ENCODE data around the gene STK4.

STK4 gene

DNA sequence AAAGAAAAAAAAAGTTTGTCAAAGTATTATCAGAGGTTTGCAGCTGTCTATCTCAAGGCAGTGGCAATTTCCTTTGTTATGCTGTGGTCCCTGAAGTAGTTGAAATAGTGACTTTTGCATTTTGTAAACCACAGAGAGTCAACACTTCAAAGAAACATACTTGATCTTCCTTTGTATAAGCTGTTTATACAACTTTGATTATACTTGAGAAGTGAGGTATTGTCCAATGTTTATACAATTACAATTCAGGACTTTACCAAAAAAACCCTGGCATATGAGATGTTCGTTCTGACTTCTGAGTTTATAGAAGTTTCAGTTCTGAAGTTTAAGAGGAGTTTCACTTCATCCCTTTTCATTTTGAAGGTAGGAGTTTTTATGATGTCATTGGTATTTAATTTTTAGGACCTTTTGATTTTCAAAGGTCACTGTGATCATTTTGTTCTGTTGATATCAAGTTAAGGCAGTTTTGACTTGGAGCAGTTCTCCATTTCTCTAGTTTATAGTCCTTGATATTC, 4.0 kb downstream of the STK4 start:
- Histone ChIP-seq H4K8ac (ENCODE audit: low read depth, low read length) (no peak overlapping the region), H3K79me1 (ENCODE audit: low read depth, low read length) (peaks cover 1% of the 10 kb centered on the region), H4K91ac (ENCODE audit: low read depth, low read length, poor library complexity) (no peak overlapping the region), H2AFZ (ENCODE audit: low read length) (no peak overlapping the region), H3K4me1 (ENCODE audit: control insufficient read depth in 2 of 2, insufficient read depth in 1 of 2, low read depth in 1 of 2, low read length in 2 of 2) (peaks cover 4 to 6% of the 10 kb centered on the region in 2 donors), H3K14ac (ENCODE audit: low read length) (no peak overlapping the region), H2BK120ac (ENCODE audit: low read depth, low read length) (no peak overlapping the region), H2BK5ac (ENCODE audit: low read length) (no peak overlapping the region), H3K4me2 (ENCODE audit: insufficient read depth, low read length, poor library complexity, severe bottlenecking) (no peak overlapping the region), H3K9me3 (replicated peaks in 1 of 2; ENCODE audit: control insufficient read depth in 2 of 2, insufficient read depth in 1 of 2, low read depth in 1 of 2, low read length in 2 of 2) (no peaks in the 10 kb centered on the region), H3K18ac (ENCODE audit: low read length) (no peak overlapping the region), H3K9ac (ENCODE audit: low read depth, low read length, poor library complexity) (no peak overlapping the region), H2BK12ac (ENCODE audit: low read length) (no peak overlapping the region), H2AK5ac (ENCODE audit: low read depth, low read length) (no peak overlapping the region), H3K23ac (ENCODE audit: low read depth, low read length, poor library complexity) (no peak overlapping the region), H2BK15ac (ENCODE audit: low read length) (no peak overlapping the region), H3K27ac (replicated peaks; ENCODE audit: low read length) (no peak overlapping the region), H3K27me3 (ENCODE audit: control insufficient read depth in 3 of 3, insufficient read depth in 3 of 3, low read depth in 1 of 3, low read length in 3 of 3) (no peaks in the 10 kb centered on the region), H3K36me3 (replicated peaks in 1 of 2; ENCODE audit: control insufficient read depth in 2 of 2, insufficient read depth in 2 of 2, low read length in 2 of 2) (peaks cover 3 to 39% of the 10 kb centered on the region in 2 donors), H3K4ac (ENCODE audit: low read length) (no peak overlapping the region), H3K4me3 (ENCODE audit: low read length in 2 of 2) (no peak overlapping the region)
- WGBS, 2 donors (ENCODE audit: extremely low coverage in 2 of 2, insufficient read length in 2 of 2, insufficient replicate concordance in 1 of 2) = no CpG with 5 or more reads among the region's 1 CpG
- DNase-seq (ENCODE audit: low spot score) = no peak

DNA sequence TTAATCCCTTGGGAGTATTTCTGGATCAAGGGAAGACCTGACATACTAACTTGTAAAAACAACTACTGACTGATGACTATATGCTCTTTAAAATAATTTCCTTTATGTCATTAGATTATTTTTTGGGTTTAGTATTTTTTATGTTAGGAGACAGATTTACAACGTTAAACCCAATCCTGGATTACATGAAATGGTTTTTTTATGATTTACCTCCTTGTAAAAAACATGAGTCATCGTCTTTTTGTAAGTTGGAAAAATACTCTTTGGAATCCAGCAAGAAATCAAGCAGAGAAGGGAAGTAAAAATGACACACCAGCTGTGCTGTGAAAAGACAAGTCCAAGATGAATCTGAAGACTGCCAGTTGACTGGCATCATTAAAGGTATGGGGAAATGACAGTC, 6.7 kb downstream of the STK4 start:
- Histone ChIP-seq H3K27me3 (ENCODE audit: control insufficient read depth in 3 of 3, insufficient read depth in 3 of 3, low read depth in 1 of 3, low read length in 3 of 3) (no peaks in the 10 kb centered on the region), H3K4ac (ENCODE audit: low read length) (no peak overlapping the region), H3K36me3 (replicated peaks in 1 of 2; ENCODE audit: control insufficient read depth in 2 of 2, insufficient read depth in 2 of 2, low read length in 2 of 2) (peaks cover 4 to 64% of the 10 kb centered on the region in 2 donors), H3K9ac (ENCODE audit: low read depth, low read length, poor library complexity) (no peak overlapping the region), H3K27ac (replicated peaks; ENCODE audit: low read length) (no peak overlapping the region), H3K14ac (ENCODE audit: low read length) (no peak overlapping the region), H3K4me1 (ENCODE audit: control insufficient read depth in 2 of 2, insufficient read depth in 1 of 2, low read depth in 1 of 2, low read length in 2 of 2) (no peaks in the 10 kb centered on the region), H3K4me2 (ENCODE audit: insufficient read depth, low read length, poor library complexity, severe bottlenecking) (no peak overlapping the region), H4K91ac (ENCODE audit: low read depth, low read length, poor library complexity) (no peak overlapping the region), H3K79me1 (ENCODE audit: low read depth, low read length) (no peaks in the 10 kb centered on the region), H4K8ac (ENCODE audit: low read depth, low read length) (no peak overlapping the region), H2BK5ac (ENCODE audit: low read length) (no peak overlapping the region), H2BK12ac (ENCODE audit: low read length) (no peak overlapping the region), H3K9me3 (replicated peaks in 1 of 2; ENCODE audit: control insufficient read depth in 2 of 2, insufficient read depth in 1 of 2, low read depth in 1 of 2, low read length in 2 of 2) (no peaks in the 10 kb centered on the region), H2BK15ac (ENCODE audit: low read length) (no peak overlapping the region), H3K23ac (ENCODE audit: low read depth, low read length, poor library complexity) (no peak overlapping the region), H2AK5ac (ENCODE audit: low read depth, low read length) (no peak overlapping the region), H2AFZ (ENCODE audit: low read length) (no peak overlapping the region), H2BK120ac (ENCODE audit: low read depth, low read length) (no peak overlapping the region), H3K18ac (ENCODE audit: low read length) (no peak overlapping the region), H3K4me3 (ENCODE audit: low read length in 2 of 2) (no peak overlapping the region)
- WGBS, 2 donors (ENCODE audit: extremely low coverage in 2 of 2, insufficient read length in 2 of 2, insufficient replicate concordance in 1 of 2) = no CpG with 5 or more reads among the region's 2 CpGs
- DNase-seq (ENCODE audit: low spot score) = no peak

DNA sequence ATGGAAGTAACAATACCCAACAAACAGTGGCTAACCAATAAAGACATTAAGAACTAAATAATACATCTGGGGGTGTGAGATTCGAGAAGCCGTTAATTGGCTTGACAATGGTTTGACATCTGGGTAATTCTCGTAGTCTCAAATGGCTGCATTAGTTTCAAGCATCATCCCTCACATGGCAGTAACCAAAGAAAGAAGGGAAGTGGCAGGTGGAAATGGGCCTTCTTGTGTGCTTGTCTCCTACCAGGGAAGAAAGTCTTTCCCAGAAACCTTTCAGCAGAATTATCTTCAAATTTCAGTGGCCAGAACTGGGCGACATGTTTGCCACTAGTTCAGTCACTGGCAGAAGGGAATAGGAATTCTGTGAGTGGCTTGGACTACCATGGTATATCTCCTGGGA, 10.4 kb downstream of the STK4 start:
- Histone ChIP-seq H3K36me3 (replicated peaks in 1 of 2; ENCODE audit: control insufficient read depth in 2 of 2, insufficient read depth in 2 of 2, low read length in 2 of 2) (peaks cover 7 to 97% of the 10 kb centered on the region in 2 donors), H3K79me1 (ENCODE audit: low read depth, low read length) (no peaks in the 10 kb centered on the region), H3K9ac (ENCODE audit: low read depth, low read length, poor library complexity) (no peak overlapping the region), H4K8ac (ENCODE audit: low read depth, low read length) (no peak overlapping the region), H3K14ac (ENCODE audit: low read length) (no peak overlapping the region), H3K4me1 (ENCODE audit: control insufficient read depth in 2 of 2, insufficient read depth in 1 of 2, low read depth in 1 of 2, low read length in 2 of 2) (no peaks in the 10 kb centered on the region), H3K9me3 (replicated peaks in 1 of 2; ENCODE audit: control insufficient read depth in 2 of 2, insufficient read depth in 1 of 2, low read depth in 1 of 2, low read length in 2 of 2) (no peaks in the 10 kb centered on the region), H3K4ac (ENCODE audit: low read length) (no peak overlapping the region), H2BK15ac (ENCODE audit: low read length) (no peak overlapping the region), H2BK120ac (ENCODE audit: low read depth, low read length) (no peak overlapping the region), H2BK12ac (ENCODE audit: low read length) (no peak overlapping the region), H2AK5ac (ENCODE audit: low read depth, low read length) (no peak overlapping the region), H3K23ac (ENCODE audit: low read depth, low read length, poor library complexity) (no peak overlapping the region), H3K18ac (ENCODE audit: low read length) (no peak overlapping the region), H3K27me3 (ENCODE audit: control insufficient read depth in 3 of 3, insufficient read depth in 3 of 3, low read depth in 1 of 3, low read length in 3 of 3) (no peaks in the 10 kb centered on the region), H3K4me3 (ENCODE audit: low read length in 2 of 2) (no peak overlapping the region), H4K91ac (ENCODE audit: low read depth, low read length, poor library complexity) (no peak overlapping the region), H2BK5ac (ENCODE audit: low read length) (no peak overlapping the region), H3K4me2 (ENCODE audit: insufficient read depth, low read length, poor library complexity, severe bottlenecking) (no peak overlapping the region), H3K27ac (replicated peaks; ENCODE audit: low read length) (no peak overlapping the region), H2AFZ (ENCODE audit: low read length) (no peak overlapping the region)
- DNase-seq (ENCODE audit: low spot score) = no peak
- WGBS, 2 donors (ENCODE audit: extremely low coverage in 2 of 2, insufficient read length in 2 of 2, insufficient replicate concordance in 1 of 2) = no CpG with 5 or more reads among the region's 4 CpGs

GRCh38 chr20:44979090-44979621, 12.8 kb downstream of the STK4 start:
- Histone ChIP-seq H3K36me3 (replicated peaks in 1 of 2; ENCODE audit: control insufficient read depth in 2 of 2, insufficient read depth in 2 of 2, low read length in 2 of 2) (peaks cover 7 to 91% of the 10 kb centered on the region in 2 donors), H2BK12ac (ENCODE audit: low read length) (no peak overlapping the region), H3K27me3 (ENCODE audit: control insufficient read depth in 3 of 3, insufficient read depth in 3 of 3, low read depth in 1 of 3, low read length in 3 of 3) (no peaks in the 10 kb centered on the region), H2BK120ac (ENCODE audit: low read depth, low read length) (no peak overlapping the region), H3K4me2 (ENCODE audit: insufficient read depth, low read length, poor library complexity, severe bottlenecking) (no peak overlapping the region), H3K9ac (ENCODE audit: low read depth, low read length, poor library complexity) (no peak overlapping the region), H2BK15ac (ENCODE audit: low read length) (no peak overlapping the region), H3K79me1 (ENCODE audit: low read depth, low read length) (peaks cover under 1% of the 10 kb centered on the region), H4K91ac (ENCODE audit: low read depth, low read length, poor library complexity) (no peak overlapping the region), H4K8ac (ENCODE audit: low read depth, low read length) (no peak overlapping the region), H3K4me1 (ENCODE audit: control insufficient read depth in 2 of 2, insufficient read depth in 1 of 2, low read depth in 1 of 2, low read length in 2 of 2) (no peaks in the 10 kb centered on the region), H3K27ac (replicated peaks; ENCODE audit: low read length) (no peak overlapping the region), H2BK5ac (ENCODE audit: low read length) (no peak overlapping the region), H2AK5ac (ENCODE audit: low read depth, low read length) (no peak overlapping the region), H2AFZ (ENCODE audit: low read length) (no peak overlapping the region), H3K23ac (ENCODE audit: low read depth, low read length, poor library complexity) (no peak overlapping the region), H3K14ac (ENCODE audit: low read length) (no peak overlapping the region), H3K4ac (ENCODE audit: low read length) (no peak overlapping the region), H3K9me3 (replicated peaks in 1 of 2; ENCODE audit: control insufficient read depth in 2 of 2, insufficient read depth in 1 of 2, low read depth in 1 of 2, low read length in 2 of 2) (no peaks in the 10 kb centered on the region), H3K18ac (ENCODE audit: low read length) (no peak overlapping the region), H3K4me3 (ENCODE audit: low read length in 2 of 2) (no peak overlapping the region)
- no CpG with 5 or more reads among the region's 2 CpGs for WGBS, 2 donors (ENCODE audit: extremely low coverage in 2 of 2, insufficient read length in 2 of 2, insufficient replicate concordance in 1 of 2)
- DNase-seq (ENCODE audit: low spot score) = no peak

Measured in neuronal stem cell (in vitro differentiated cells).